SK-N-SH (cell line): Measurements from ENCODE around the gene ANAPC5.

Source experiments
- CTCF ChIP-seq: fragments of 200-600 bp; sonication (generic); IDR thresholded peaks from 2 replicates; pipeline ENCODE4 v1.6.1; 2017; ENCODE audit warnings: antibody characterized with exemption, mild to moderate bottlenecking, moderate library complexity
- MAX ChIP-seq: IDR thresholded peaks from 2 replicates; pipeline ENCODE4 v1.4.0; 2012; ENCODE audit warnings: low read depth
- PBX3 ChIP-seq: IDR thresholded peaks from 2 replicates; pipeline ENCODE4; 2012

- TF ChIP-seq CTCF (no peak), MAX (no peak), PBX3 (no peak)
Measured at GRCh38 chr12:121289962-121290361, 62.2 kb downstream of the ANAPC5 start.
